Prostate gland (tissue), 2 donors: ENCODE data around the gene KCNJ12.
"Not testable (repeated sequence)": the region's sequence is repeated elsewhere in the genome, so short reads cannot be mapped to it uniquely, and the experiment has no call there.

Source experiments
- POLR2A ChIP-seq: fragments of 450-650 bp; IDR thresholded peaks from one replicate; pipeline ENCODE4 v1.6.1; 2016; ENCODE audit warnings: antibody characterized with exemption, mild to moderate bottlenecking
- POLR2AphosphoS5 ChIP-seq: sonication (generic); formaldehyde crosslinking; IDR thresholded peaks from one replicate; pipeline ENCODE4 v1.6.1; 2017; ENCODE audit warnings: antibody characterized with exemption
- TF ChIP-seq, protein P1 (sequence below), 4 experiments: fragments of 200-600 bp in 2 of 4; fragments of 450-650 bp in 2 of 4; sonication (generic) in 2 of 4; IDR thresholded peaks; 1 replicate in 3 of 4; 2 replicates in 1 of 4; pipeline ENCODE4 v1.5.1; 2016 to 2019; ENCODE audit warnings: antibody characterized with exemption in 4 of 4, mild to moderate bottlenecking in 2 of 4, moderate library complexity in 2 of 4

DNA sequence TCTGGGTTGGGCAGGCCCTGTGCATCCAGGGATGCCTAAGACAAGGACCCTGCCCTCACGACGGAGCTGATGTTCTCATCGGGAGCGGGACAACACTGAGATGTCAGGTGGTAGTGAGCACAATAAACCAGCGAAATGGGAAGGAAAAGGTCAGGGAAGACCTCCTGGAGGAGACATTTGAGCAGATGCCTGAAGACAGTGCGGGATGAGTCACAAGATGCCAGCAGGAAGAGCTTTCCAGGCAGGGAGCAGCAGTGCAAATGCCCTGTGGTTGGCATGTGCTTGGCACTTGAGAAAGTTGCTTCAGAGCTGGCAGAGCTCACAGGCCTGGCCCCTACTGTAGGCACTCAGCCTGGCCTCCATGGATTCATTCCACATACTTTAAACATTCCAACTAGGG is 28.5 kb upstream of the KCNJ12 start:
- TF ChIP-seq, protein P1, sequence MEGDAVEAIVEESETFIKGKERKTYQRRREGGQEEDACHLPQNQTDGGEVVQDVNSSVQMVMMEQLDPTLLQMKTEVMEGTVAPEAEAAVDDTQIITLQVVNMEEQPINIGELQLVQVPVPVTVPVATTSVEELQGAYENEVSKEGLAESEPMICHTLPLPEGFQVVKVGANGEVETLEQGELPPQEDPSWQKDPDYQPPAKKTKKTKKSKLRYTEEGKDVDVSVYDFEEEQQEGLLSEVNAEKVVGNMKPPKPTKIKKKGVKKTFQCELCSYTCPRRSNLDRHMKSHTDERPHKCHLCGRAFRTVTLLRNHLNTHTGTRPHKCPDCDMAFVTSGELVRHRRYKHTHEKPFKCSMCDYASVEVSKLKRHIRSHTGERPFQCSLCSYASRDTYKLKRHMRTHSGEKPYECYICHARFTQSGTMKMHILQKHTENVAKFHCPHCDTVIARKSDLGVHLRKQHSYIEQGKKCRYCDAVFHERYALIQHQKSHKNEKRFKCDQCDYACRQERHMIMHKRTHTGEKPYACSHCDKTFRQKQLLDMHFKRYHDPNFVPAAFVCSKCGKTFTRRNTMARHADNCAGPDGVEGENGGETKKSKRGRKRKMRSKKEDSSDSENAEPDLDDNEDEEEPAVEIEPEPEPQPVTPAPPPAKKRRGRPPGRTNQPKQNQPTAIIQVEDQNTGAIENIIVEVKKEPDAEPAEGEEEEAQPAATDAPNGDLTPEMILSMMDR (IDR thresholded peaks at IDR 0.05) = not testable (repeated sequence)
- TF ChIP-seq POLR2A, POLR2AphosphoS5: not testable (repeated sequence)
